Measurements from ENCODE around the gene ZSCAN2.

The ZSCAN2 gene

DNA sequence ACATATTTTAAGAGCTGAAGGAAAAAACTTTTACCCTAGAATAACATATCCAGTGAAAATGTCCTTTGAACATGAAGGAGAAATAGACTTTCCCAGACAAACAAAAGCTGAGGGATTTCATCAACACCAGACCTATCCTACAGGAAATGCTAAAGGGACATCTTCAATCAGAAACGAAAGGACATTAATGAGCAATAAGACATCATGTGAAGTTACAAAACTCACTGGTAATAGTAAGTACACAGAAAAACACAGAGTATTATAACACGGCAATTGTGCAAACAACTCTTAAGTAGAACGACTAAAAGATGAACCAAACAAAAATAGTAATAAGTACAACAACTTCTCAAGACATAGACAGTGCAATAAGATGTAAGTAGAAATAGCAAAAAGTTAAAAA, 3.5 kb upstream of the ZSCAN2 start:
- no peak for DNase-seq (ENCODE audit: extremely low read depth, insufficient read length)
- TF ChIP-seq, protein P1, sequence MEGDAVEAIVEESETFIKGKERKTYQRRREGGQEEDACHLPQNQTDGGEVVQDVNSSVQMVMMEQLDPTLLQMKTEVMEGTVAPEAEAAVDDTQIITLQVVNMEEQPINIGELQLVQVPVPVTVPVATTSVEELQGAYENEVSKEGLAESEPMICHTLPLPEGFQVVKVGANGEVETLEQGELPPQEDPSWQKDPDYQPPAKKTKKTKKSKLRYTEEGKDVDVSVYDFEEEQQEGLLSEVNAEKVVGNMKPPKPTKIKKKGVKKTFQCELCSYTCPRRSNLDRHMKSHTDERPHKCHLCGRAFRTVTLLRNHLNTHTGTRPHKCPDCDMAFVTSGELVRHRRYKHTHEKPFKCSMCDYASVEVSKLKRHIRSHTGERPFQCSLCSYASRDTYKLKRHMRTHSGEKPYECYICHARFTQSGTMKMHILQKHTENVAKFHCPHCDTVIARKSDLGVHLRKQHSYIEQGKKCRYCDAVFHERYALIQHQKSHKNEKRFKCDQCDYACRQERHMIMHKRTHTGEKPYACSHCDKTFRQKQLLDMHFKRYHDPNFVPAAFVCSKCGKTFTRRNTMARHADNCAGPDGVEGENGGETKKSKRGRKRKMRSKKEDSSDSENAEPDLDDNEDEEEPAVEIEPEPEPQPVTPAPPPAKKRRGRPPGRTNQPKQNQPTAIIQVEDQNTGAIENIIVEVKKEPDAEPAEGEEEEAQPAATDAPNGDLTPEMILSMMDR (IDR thresholded peaks at IDR 0.05; ENCODE audit: insufficient read depth, low read length, poor library complexity, severe bottlenecking): no peak
- H3K4me3 ChIP-seq (replicated peaks; ENCODE audit: low read depth, low read length): no peak overlapping the region
- no peaks in the 10 kb centered on the region for H3K27me3 ChIP-seq (replicated peaks; ENCODE audit: control insufficient read depth, insufficient read depth, low read length)
- H3K36me3 ChIP-seq (ENCODE audit: control insufficient read depth, insufficient read depth, low read length): no peaks in the 10 kb centered on the region

DNA sequence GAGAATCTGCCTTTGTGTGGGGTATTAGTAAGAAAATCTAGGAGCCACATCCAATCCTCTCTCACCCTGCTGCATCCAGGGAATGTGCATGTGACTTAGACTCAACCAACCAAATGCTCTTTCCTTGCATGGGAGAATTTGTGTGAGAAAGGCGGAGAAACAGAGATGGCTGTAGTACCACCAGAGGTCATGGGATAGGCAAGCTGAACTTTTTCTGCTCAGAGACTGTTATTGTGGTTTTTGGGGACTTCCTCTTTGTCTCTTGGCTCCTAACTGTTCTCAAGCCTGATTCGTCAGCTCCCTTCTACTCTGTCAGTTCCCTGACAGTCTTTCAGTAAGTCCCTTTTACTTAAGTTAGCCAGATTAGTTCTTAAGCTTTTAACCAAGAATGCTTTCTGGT, 2.6 kb upstream of the ZSCAN2 start:
- DNase-seq (ENCODE audit: extremely low read depth, insufficient read length): peak; percentile 40
- no peak overlapping the region for H3K4me3 ChIP-seq (replicated peaks; ENCODE audit: low read depth, low read length)

DNA sequence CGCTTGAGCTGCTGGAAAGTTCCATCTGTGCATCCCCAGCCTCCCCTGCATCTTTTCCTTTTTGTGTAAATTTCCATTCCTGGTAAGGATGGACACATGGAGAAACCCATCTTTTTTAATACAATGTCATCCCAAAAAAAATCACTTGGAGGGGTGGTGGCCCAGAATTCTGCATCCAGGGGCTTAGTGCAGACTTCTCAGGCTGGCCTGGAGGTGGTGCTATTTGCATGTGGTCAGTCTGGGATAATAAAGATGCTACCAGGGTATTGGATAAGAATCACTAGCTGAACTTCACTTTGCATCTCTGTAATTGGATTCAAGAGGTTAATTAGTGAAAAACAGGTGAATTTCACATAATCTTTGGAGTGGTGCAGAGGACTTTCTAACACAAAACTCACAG, 1.8 kb upstream of the ZSCAN2 start:
- H3K27me3 ChIP-seq (replicated peaks; ENCODE audit: control insufficient read depth, insufficient read depth, low read length): no peaks in the 10 kb centered on the region
- H3K4me3 ChIP-seq (replicated peaks; ENCODE audit: low read depth, low read length): no peak overlapping the region
- H3K36me3 ChIP-seq (ENCODE audit: control insufficient read depth, insufficient read depth, low read length): no peaks in the 10 kb centered on the region
- no peak for DNase-seq (ENCODE audit: extremely low read depth, insufficient read length)
- TF ChIP-seq, protein P1 (IDR thresholded peaks at IDR 0.05; ENCODE audit: insufficient read depth, low read length, poor library complexity, severe bottlenecking): peak; percentile 57

More for the DNA sequence above, 2.6 kb upstream of the ZSCAN2 start:
- no peaks in the 10 kb centered on the region for H3K36me3 ChIP-seq (ENCODE audit: control insufficient read depth, insufficient read depth, low read length)
- H3K27me3 ChIP-seq (replicated peaks; ENCODE audit: control insufficient read depth, insufficient read depth, low read length): no peaks in the 10 kb centered on the region
- TF ChIP-seq, protein P1 (IDR thresholded peaks at IDR 0.05; ENCODE audit: insufficient read depth, low read length, poor library complexity, severe bottlenecking): peak; percentile 21

DNA sequence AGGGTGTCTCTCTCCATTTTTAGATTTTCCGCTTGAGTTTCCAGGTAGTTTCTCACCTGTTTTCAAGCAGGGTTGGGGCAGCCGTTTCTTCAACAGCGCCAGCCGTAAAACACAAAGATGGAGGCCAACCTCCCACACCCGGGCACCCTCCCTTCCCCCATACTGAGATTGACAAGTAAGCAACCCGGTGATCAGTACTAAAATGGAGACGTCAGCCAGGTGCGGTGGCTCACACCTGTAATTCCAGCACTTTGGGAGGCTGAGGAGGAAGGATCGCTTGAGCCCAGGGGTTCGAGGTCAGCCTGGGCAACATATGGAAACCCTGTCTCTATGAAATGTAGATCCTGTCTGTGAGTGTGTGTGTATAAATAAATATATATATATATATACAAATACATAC, 903 bp upstream of the ZSCAN2 start:
- Histone ChIP-seq H3K36me3 (ENCODE audit: control insufficient read depth, insufficient read depth, low read length) (no peaks in the 10 kb centered on the region), H3K27me3 (replicated peaks; ENCODE audit: control insufficient read depth, insufficient read depth, low read length) (no peaks in the 10 kb centered on the region), H3K4me3 (replicated peaks; ENCODE audit: low read depth, low read length) (no peak overlapping the region)
- no peak for DNase-seq (ENCODE audit: extremely low read depth, insufficient read length)
- TF ChIP-seq, protein P1 (IDR thresholded peaks at IDR 0.05; ENCODE audit: insufficient read depth, low read length, poor library complexity, severe bottlenecking): no peak

DNA sequence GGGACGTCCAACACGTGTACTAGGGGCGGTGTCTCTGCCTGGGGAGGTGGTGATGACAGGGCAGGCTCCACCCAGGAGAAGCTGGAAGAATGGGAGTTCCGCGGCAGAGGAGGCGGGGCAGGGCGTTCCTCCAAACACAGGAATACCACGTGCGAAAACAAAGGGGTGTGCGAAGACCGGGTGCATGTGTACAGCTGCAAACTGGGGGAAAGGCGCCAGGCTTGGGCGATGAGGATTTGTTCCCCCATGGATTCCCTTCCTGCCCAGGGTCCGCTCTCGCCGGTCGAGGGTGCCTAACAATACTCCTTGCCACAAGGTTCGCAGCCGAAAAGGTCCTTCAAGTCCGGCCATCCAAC, 500 bp upstream of the ZSCAN2 start:
- Histone ChIP-seq H3K27me3 (replicated peaks; ENCODE audit: control insufficient read depth, insufficient read depth, low read length) (no peaks in the 10 kb centered on the region), H3K36me3 (ENCODE audit: control insufficient read depth, insufficient read depth, low read length) (no peaks in the 10 kb centered on the region), H3K4me3 (replicated peaks; ENCODE audit: low read depth, low read length) (peak overlapping the region; percentile 71)
- DNase-seq (ENCODE audit: extremely low read depth, insufficient read length): no peak
- TF ChIP-seq, protein P1 (IDR thresholded peaks at IDR 0.05; ENCODE audit: insufficient read depth, low read length, poor library complexity, severe bottlenecking): no peak

DNA sequence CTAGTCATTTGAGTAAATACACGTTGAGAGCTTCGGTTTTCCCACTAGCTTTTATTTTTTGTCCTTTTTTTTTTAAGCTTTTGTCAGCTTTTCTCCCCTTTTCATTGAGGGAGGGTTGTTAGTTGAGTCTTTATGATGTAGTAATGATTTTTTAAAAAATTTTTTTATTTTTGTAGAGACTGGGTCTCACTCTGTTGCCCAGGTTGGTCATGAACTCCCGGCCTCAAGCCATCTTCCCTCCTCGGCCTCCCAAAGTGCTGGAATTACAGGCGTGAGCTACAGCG, 688 bp downstream of the ZSCAN2 start:
- DNase-seq (ENCODE audit: extremely low read depth, insufficient read length): no peak
- Histone ChIP-seq H3K4me3 (replicated peaks; ENCODE audit: low read depth, low read length) (peak overlapping the region; percentile 71), H3K27me3 (replicated peaks; ENCODE audit: control insufficient read depth, insufficient read depth, low read length) (no peaks in the 10 kb centered on the region), H3K36me3 (ENCODE audit: control insufficient read depth, insufficient read depth, low read length) (peaks cover 2% of the 10 kb centered on the region)
- TF ChIP-seq, protein P1 (IDR thresholded peaks at IDR 0.05; ENCODE audit: insufficient read depth, low read length, poor library complexity, severe bottlenecking): no peak

All from GM06990 (cell line).